Colonic mucosa (tissue), 4 donors: ENCODE measurements around the gene IER5L. TPM values are rescaled to one million over a fixed set of nuclear protein-coding genes. Genes with fewer than 3 reads are reported as not detected.
A peak's percentile ranks its signal among the peaks of the same experiment; 100 is the strongest.
"Not testable (repeated sequence)": the region's sequence is repeated elsewhere in the genome, so short reads cannot be mapped to it uniquely, and the experiment has no call there.

Experiments
- DNase-seq: peaks from one replicate; pipeline ENCODE4 v3.0.0-alpha.2; 2020
- H3K27ac ChIP-seq: fragments of 200-600 bp; one replicate; pipeline ENCODE4 v1.8.0; 2021
- H3K27me3 ChIP-seq: fragments of 200-600 bp; one replicate; pipeline ENCODE4 v1.8.0; 2021
- H3K36me3 ChIP-seq: fragments of 200-600 bp; one replicate; pipeline ENCODE4 v1.8.0; 2021
- H3K4me1 ChIP-seq: fragments of 200-600 bp; one replicate; pipeline ENCODE4 v1.8.0; 2021; ENCODE audit warnings: mild to moderate bottlenecking
- H3K4me3 ChIP-seq: fragments of 200-600 bp; one replicate; pipeline ENCODE4 v1.8.0; 2021
- H3K9ac ChIP-seq, 2 donors: one replicate each; pipeline ENCODE4 v1.7.0; 2013; ENCODE audit warnings: control low read depth in 2 of 2, low read depth in 2 of 2, low read length in 2 of 2
- H3K9me3 ChIP-seq: fragments of 200-600 bp; one replicate; pipeline ENCODE4 v1.8.0; 2021
- CTCF ChIP-seq: fragments of 200-600 bp; IDR thresholded peaks from one replicate; pipeline ENCODE4 v1.8.0; 2022; ENCODE audit warnings: antibody characterized with exemption, mild to moderate bottlenecking
- intact Hi-C: fragments of 100-400 bp; cut with DNase I; formaldehyde crosslinking; loops from one replicate; pipeline ENCODE4 v1.14.1; 2022
- total RNA-seq, 2 donors: library from RNA; stranded (reverse); fragmentation: NEBNext Ultra II Directional in 1 of 2; extraction: Animal tissue kit (Norgen Biotek cat#: 25700) in 1 of 2; gene quantifications; one replicate each; pipeline ENCODE4 v1.2.1, GENCODE V29; 2021
- donor health status: healthy.
- donor health status: DM: no; HTN: no; CAD: no.
- donor health status: DM: no; HTN: no; CAD: no.

IER5L gene
- total RNA-seq, 2 donors from 2014 or later, result 9.1 to 9.6 TPM

GRCh38 chr9:129200255-129200654, 22.2 kb upstream of the IER5L start:
- Histone ChIP-seq H3K27me3 (no peaks in the 10 kb centered on the region), H3K4me1 (no peaks in the 10 kb centered on the region), H3K27ac (no peak overlapping the region), H3K9me3 (no peaks in the 10 kb centered on the region), H3K36me3 (no peaks in the 10 kb centered on the region), H3K9ac (no peak overlapping the region), H3K4me3 (no peak overlapping the region)
- DNase-seq, result no peak
- TF ChIP-seq CTCF, result no peak
- intact Hi-C loops, result no loop called here

DNA sequence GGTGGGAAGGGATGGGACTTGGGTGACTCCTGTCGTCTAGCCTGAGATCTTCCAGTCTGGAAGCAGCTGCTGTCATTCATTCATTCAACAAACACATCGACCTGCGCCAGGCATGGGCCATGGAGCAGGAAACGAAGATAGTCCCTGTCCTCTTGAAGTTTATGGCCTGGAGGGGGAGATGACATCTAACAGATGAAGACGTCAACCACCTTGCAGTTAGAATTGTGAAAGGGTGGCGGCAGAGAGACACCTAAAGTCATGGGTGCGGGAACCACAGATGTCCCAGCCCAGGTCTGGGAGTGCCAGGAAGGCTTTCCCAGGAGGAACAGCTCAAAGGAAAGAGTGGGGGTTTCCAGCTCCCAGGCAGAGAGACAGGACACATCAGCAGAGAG, 21.0 kb upstream of the IER5L start:
- no peaks in the 10 kb centered on the region for H3K36me3 ChIP-seq
- TF ChIP-seq CTCF, result no peak

DNA sequence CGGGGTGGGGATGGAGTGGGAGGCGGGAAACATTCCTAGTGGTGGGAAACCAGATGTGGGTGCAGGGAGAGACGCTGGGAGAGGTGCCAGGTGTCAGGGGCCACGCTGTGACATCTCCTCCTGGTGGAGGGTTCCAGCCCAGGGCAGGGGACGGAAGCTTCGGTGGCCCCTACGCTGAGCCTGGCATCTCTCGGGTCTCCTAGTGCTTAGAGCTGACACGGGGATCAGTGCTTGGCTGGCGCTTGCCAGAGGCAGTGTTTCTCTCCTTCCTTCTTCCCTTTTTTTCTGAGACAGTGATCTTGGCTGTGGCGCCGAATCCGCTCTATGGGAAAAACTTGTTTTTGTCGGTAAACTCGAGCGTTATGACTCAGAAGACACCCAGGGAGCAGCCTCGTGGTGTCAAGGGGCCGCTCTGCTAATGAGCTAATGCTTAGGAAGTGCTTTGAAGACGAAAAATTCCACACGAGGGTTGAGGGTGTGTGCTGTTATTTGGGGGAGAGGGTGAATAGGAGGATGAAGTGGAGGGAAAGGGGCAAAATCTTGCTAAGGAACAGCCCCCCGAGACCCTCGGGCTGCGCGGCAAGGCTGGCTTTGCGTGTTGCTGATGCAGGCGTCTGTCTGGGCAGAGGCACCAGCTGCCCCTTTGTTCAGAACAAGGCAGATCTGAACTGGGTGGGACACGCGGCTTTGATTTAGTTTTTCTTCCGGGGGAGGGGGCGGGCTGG, 20.4 kb upstream of the IER5L start:
- Histone ChIP-seq H3K4me3 (no peak overlapping the region), H3K36me3 (no peaks in the 10 kb centered on the region), H3K9ac (peak overlapping the region; percentile 38 to 43), H3K27ac (peak overlapping the region; percentile 40), H3K4me1 (no peaks in the 10 kb centered on the region), H3K27me3 (no peaks in the 10 kb centered on the region), H3K9me3 (no peaks in the 10 kb centered on the region)
- intact Hi-C loops, result no loop called here
- DNase-seq, result peak; percentile 31
- no peak for TF ChIP-seq CTCF

More for the DNA sequence above, 21.0 kb upstream of the IER5L start:
- no peak for DNase-seq
- no peak overlapping the region for H3K27ac ChIP-seq
- no peaks in the 10 kb centered on the region for H3K4me1 ChIP-seq
- H3K9ac ChIP-seq, result no peak overlapping the region
- H3K9me3 ChIP-seq, result no peaks in the 10 kb centered on the region
- no peak overlapping the region for H3K4me3 ChIP-seq
- no peaks in the 10 kb centered on the region for H3K27me3 ChIP-seq
- intact Hi-C loops, result no loop called here

- H3K27ac ChIP-seq, result peak overlapping the region; percentile 40
- intact Hi-C loops, result no loop called here
Measured at GRCh38 chr9:129197978-129198318, 19.9 kb upstream of the IER5L start.

GRCh38 chr9:129197045-129197444, 19.0 kb upstream of the IER5L start:
- H3K4me1 ChIP-seq, DNase-seq, H3K4me3 ChIP-seq, intact Hi-C loops, H3K9me3 ChIP-seq, H3K27me3 ChIP-seq, H3K36me3 ChIP-seq, H3K27ac ChIP-seq, H3K9ac ChIP-seq: not testable (repeated sequence)

More at GRCh38 chr9:129197978-129198318, 19.9 kb upstream of the IER5L start:
- Histone ChIP-seq H3K36me3 (no peaks in the 10 kb centered on the region), H3K4me1 (no peaks in the 10 kb centered on the region), H3K9me3 (no peaks in the 10 kb centered on the region), H3K27me3 (no peaks in the 10 kb centered on the region), H3K4me3 (no peak overlapping the region), H3K9ac (peak overlapping the region; percentile 38 to 43)
- TF ChIP-seq CTCF, result no peak
- DNase-seq, result no peak

GRCh38 chr9:129195606-129196005, 17.5 kb upstream of the IER5L start:
- Histone ChIP-seq H3K4me3 (no peak overlapping the region), H3K27me3 (no peaks in the 10 kb centered on the region), H3K36me3 (no peaks in the 10 kb centered on the region), H3K4me1 (no peaks in the 10 kb centered on the region), H3K9ac (no peak overlapping the region), H3K27ac (no peak overlapping the region), H3K9me3 (no peaks in the 10 kb centered on the region)
- no peak for DNase-seq
- no peak for TF ChIP-seq CTCF
- intact Hi-C loops, result no loop called here
